Fibroblast of mammary gland (primary cell): ENCODE data around the gene MAP7D1.

Experiments
- DNase-seq: peaks from one replicate; pipeline ENCODE4 v3.0.0-alpha.2; 2010; ENCODE audit warnings: low read depth
- H3K4me3 ChIP-seq: 2 replicates; pipeline ENCODE4 v1.5.1; 2011; ENCODE audit warnings: low read depth, mild to moderate bottlenecking, low read length, moderate library complexity; ENCODE audit not compliant: control insufficient read depth
- TF ChIP-seq, protein P1 (sequence below): conservative IDR thresholded peaks from 2 replicates; pipeline ENCODE4 v1.5.1; 2011; ENCODE audit warnings: low read depth, low read length, inconsistent platforms; ENCODE audit not compliant: control insufficient read depth, insufficient read depth

Gene MAP7D1

DNA sequence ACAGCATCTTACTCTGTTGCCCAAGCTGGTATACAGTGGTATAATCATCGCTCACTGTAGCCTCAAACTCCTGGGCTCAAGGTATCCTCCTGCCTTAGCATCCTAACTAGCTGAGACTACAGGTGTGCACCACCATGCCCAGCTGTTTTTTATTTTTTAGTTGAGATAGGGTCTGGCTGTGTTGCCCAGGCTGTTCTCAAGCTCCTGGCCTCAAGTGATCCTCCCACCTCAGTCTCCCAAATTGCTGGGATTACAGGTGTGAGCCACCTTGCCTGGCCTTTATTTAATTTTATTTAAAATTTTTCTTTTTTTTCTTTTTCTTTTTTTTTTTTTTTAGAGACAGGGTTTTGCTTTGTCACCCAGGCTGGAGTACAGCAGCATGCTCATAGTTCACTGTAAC is 9.2 kb downstream of the MAP7D1 start:
- DNase-seq: no peak
- TF ChIP-seq, protein P1, sequence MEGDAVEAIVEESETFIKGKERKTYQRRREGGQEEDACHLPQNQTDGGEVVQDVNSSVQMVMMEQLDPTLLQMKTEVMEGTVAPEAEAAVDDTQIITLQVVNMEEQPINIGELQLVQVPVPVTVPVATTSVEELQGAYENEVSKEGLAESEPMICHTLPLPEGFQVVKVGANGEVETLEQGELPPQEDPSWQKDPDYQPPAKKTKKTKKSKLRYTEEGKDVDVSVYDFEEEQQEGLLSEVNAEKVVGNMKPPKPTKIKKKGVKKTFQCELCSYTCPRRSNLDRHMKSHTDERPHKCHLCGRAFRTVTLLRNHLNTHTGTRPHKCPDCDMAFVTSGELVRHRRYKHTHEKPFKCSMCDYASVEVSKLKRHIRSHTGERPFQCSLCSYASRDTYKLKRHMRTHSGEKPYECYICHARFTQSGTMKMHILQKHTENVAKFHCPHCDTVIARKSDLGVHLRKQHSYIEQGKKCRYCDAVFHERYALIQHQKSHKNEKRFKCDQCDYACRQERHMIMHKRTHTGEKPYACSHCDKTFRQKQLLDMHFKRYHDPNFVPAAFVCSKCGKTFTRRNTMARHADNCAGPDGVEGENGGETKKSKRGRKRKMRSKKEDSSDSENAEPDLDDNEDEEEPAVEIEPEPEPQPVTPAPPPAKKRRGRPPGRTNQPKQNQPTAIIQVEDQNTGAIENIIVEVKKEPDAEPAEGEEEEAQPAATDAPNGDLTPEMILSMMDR: no peak
- H3K4me3 ChIP-seq: no peak overlapping the region

DNA sequence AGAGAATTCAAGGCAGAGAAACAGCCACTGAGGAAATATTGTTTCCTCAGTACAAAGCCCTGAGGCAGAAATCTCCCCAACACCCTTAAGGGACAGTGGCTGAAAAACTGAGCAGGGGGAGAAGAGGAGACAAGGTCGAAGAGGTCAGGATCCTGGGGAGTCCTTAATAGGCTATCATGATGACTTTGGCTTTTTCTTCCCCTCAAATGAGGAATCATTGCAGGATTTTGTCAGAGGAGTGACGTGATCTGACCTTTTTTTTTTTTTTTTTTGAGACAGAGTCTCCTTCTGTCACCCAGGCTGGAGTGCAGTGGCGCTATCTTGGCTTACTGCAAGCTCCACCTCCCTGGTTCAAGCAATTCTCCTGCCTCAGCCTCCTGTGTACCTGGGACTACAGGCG is 10.2 kb downstream of the MAP7D1 start:
- no peak overlapping the region for H3K4me3 ChIP-seq
- TF ChIP-seq, protein P1: no peak
- DNase-seq: no peak

DNA sequence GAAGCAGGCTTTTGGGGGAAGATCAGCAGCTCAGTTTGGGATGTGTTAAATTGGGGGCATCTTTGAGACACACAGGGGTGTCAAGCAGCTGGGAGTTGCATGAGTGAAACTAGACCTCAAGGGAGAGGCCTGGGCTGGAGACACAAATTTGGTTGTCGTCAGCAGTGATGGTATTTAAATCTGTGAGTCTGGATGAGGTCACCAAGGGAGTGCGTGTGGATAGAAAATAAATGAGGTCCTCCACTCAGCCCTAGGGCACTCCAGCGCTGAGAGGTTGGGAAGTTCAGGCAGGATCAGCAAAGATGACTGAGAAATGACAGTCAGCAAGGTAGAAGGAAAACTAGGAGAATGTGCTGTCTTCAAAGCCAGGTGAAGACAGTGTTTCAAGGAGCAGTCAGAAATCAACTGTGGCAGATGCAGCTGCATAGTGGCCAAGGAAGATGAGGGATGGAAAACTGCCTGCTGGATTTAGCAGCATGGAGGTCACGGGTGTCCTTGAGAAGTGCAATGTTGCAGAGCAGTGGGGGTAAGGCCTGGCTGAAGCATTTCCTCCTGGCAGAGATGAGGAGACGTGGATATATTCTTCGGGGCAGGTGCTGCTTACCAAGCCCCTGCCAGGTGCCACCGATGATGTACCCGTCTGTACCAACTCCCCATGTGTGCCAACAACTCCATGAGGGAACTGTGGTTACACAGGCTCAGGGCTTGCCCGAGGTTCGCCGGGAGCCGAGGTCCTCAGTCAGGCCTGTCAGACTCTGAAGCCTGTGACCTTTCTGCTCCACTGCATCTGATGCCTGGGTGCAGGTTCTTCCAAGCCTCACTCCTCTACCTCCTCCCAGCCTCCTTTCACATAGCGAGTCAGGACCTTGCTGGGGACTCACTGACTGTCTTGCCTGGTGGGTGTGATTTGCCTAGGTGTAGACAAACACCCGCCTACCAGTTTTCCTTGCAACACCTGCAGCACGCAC is 11.3 kb downstream of the MAP7D1 start:
- no peak overlapping the region for H3K4me3 ChIP-seq
- TF ChIP-seq, protein P1: no peak
- peak; percentile 76 for DNase-seq

DNA sequence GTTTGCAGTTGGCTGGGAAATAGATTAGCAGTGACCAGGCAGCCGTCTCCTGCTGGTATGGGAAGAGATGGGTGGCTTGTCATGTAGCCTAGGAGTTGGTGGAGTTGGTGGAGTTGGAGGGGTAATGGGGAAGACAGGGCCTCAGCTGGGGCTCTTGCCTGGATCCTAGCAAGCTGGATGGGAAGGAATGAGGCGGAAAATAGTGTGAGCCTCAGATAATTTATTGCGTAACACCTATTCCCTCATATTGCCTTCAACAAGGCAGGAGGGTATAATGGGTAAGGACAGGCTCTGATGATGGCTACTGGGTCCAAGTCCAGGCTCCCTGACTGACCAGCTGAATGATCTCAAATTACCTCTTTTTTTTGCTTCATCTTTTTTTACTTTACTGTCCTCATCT is 12.6 kb downstream of the MAP7D1 start:
- no peak for DNase-seq
- no peak overlapping the region for H3K4me3 ChIP-seq
- TF ChIP-seq, protein P1: no peak

DNA sequence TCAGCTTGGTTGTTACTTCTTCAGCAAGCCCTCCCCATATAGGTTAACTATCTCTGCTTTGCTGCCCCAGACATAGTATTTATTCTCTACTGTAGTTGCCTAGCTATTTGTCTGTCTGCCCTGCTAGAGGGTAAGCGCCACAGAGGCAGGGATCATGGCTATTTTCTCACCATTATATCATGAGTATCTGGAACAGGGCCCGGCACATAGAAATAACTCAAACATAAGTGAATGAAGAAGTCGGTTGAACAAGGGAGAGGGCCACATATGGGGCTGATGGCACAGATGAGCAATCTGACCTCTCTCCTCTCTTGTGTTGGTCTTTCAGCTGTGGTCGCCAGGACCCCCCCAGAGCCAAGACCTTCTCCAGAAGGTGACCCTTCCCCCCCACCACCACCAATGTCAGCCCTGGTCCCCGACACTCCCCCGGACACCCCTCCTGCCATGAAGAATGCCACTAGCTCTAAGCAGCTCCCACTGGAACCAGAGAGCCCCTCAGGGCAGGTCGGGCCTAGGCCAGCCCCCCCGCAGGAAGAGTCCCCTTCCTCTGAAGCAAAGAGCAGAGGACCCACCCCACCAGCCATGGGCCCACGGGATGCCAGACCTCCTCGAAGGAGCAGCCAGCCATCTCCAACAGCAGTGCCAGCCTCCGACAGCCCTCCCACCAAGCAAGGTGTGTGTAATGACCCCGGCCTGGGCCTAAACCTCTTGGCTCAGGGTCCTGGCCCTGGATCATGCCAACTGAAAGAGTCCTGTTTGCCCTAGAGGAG is 14.9 kb downstream of the MAP7D1 start:
- TF ChIP-seq, protein P1: no peak
- H3K4me3 ChIP-seq: no peak overlapping the region
- no peak for DNase-seq

DNA sequence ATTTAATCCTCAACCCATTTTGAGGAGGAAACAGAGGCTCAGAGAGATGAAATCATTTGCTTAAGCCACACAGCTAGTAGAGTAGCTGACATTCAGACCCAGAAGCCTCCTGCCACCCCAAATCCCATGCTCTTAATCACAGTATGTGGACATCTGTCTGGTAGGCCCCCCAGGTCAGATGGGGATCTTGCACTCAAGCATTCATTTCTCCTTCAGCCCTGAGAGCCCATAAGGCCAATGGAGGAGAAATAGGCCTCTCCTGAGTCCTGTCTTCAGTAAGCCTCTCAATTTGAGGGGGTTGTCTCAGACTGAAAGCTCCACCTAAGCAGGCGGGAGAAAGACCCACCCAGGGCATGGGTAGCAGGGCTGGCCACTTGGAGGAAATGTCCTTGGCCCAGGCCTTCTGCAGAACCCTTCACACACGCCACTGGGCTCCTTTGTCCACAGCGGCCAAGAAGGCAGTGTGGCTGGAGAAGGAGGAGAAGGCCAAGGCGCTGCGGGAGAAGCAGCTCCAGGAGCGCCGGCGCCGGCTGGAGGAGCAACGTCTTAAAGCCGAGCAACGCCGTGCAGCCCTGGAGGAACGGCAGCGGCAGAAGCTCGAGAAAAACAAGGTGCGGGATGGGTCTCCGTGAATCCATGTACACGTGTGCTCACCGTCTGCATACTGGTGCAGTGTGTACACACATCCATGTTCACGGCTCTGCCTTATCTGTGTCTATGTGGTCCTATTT is 16.2 kb downstream of the MAP7D1 start:
- H3K4me3 ChIP-seq: no peak overlapping the region
- no peak for DNase-seq
- TF ChIP-seq, protein P1: no peak
